Skeletal muscle satellite cell (primary cell): ENCODE results near the gene RSAD2. TPM values are rescaled to one million over a fixed set of nuclear protein-coding genes. Genes with fewer than 3 reads are reported as not detected.

ENCODE experiments used
- H3K27me3 ChIP-seq: 2 replicates; pipeline ENCODE4 v1.7.0; 2013; ENCODE audit warnings: low read length; ENCODE audit not compliant: control insufficient read depth, insufficient read depth
- H3K36me3 ChIP-seq: 2 replicates; pipeline ENCODE4 v1.7.0; 2013; ENCODE audit warnings: mild to moderate bottlenecking, control low read depth, low read length; ENCODE audit not compliant: insufficient read depth
- H3K4me1 ChIP-seq: 2 replicates; pipeline ENCODE4 v1.7.0; 2013; ENCODE audit warnings: low read length; ENCODE audit not compliant: control insufficient read depth, insufficient read depth
- H3K4me2 ChIP-seq: 2 replicates; pipeline ENCODE4 v1.7.0; 2013; ENCODE audit warnings: mild to moderate bottlenecking, low read length
- H3K4me3 ChIP-seq: 2 replicates; pipeline ENCODE4 v1.7.0; 2013; ENCODE audit warnings: low read length
- H3K9ac ChIP-seq: 2 replicates; pipeline ENCODE4 v1.7.0; 2013; ENCODE audit warnings: mild to moderate bottlenecking, low read depth, low read length, moderate library complexity
- H3K9me3 ChIP-seq: replicated peaks from 2 replicates; pipeline ENCODE4 v1.7.0; 2013; ENCODE audit warnings: mild to moderate bottlenecking, control low read depth, low read length
- total RNA-seq: library from RNA; depleted of rRNA; stranded (reverse); fragments of >200 nt; gene quantifications from 2 replicates; pipeline ENCODE4 v1.2.3, GENCODE V29; 2012; rRNA removed

Gene RSAD2
- 0.25 and 0.66 TPM in 2 replicates for total RNA-seq

DNA sequence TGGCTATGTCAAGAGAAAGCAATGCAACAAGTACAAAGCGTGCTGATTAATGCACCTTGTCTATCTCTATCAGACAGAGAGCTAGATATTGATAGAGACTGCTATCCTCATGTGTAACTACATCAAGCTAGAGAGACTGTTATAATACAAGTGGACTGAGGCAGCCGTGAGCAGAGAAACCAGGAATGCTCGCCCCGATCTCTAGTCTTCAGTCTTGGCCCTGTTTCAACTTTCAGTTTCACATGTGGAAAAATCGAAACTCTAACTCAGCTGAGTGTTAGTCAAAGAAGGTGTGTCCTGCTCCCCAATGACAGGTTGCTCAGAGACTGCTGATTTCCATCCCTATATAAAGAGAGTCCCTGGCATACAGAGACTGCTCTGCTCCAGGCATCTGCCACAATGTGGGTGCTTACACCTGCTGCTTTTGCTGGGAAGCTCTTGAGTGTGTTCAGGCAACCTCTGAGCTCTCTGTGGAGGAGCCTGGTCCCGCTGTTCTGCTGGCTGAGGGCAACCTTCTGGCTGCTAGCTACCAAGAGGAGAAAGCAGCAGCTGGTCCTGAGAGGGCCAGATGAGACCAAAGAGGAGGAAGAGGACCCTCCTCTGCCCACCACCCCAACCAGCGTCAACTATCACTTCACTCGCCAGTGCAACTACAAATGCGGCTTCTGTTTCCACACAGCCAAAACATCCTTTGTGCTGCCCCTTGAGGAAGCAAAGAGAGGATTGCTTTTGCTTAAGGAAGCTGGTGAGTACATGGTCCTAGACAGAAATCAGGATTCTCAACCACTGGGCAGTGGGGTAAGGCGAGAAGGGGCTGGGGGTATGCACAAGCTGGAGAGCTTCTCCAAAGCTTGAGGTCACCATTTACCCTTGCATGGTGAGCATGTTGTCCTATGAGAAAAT, at the start of gene RSAD2:
TSS of gene RSAD2 (plus strand) at position 376 of the 903 bp plus-strand sequence. CDS start at position 400, 24 bp downstream.
- Histone ChIP-seq H3K27me3 (peaks cover 22% of the 10 kb centered on the region), H3K4me3 (peak within 1 kb of the TSS; percentile 58), H3K9ac (no peak within 1 kb of the TSS), H3K4me1 (no peaks in the 10 kb centered on the region), H3K36me3 (no peaks in the 10 kb centered on the region), H3K9me3 (no peaks in the 10 kb centered on the region), H3K4me2 (peak within 1 kb of the TSS; percentile 67)

GRCh38 chr2:6828299-6828584, 49.3 kb upstream of the RSAD2 start:
- peaks cover 7% of the 10 kb centered on the region for H3K4me1 ChIP-seq
- H3K9ac ChIP-seq = no peak overlapping the region
- no peaks in the 10 kb centered on the region for H3K36me3 ChIP-seq
- no peaks in the 10 kb centered on the region for H3K27me3 ChIP-seq
- H3K4me3 ChIP-seq = no peak overlapping the region
- no peak overlapping the region for H3K4me2 ChIP-seq
- no peaks in the 10 kb centered on the region for H3K9me3 ChIP-seq

DNA sequence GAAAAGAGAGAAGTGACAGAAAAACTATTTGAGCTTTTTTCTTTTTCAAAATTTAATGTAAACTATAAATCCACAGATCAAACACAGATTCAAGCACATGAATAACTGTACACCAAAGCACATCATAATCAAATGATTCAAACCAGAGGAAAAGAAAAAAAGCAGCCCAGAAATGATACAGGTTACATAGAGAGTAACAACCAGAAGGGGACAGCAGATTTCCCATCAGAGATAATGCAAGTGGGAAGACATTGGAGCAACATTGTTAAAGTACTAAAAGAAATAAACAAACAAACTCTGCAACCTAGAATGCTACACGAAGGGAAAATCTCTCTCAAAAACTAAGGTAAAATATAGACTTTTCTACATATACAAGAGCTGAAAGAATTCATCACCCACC, 46.3 kb upstream of the RSAD2 start:
- Histone ChIP-seq H3K9me3 (no peaks in the 10 kb centered on the region), H3K4me2 (no peak overlapping the region), H3K9ac (no peak overlapping the region), H3K27me3 (no peaks in the 10 kb centered on the region), H3K4me3 (no peak overlapping the region), H3K4me1 (peaks cover 6% of the 10 kb centered on the region), H3K36me3 (no peaks in the 10 kb centered on the region)

- H3K4me2 ChIP-seq = no peak overlapping the region
- no peak overlapping the region for H3K4me3 ChIP-seq
- H3K27me3 ChIP-seq = no peaks in the 10 kb centered on the region
- H3K9me3 ChIP-seq = no peaks in the 10 kb centered on the region
- no peaks in the 10 kb centered on the region for H3K4me1 ChIP-seq
- no peaks in the 10 kb centered on the region for H3K36me3 ChIP-seq
- H3K9ac ChIP-seq = no peak overlapping the region
Measured at GRCh38 chr2:6832596-6833299, 44.8 kb upstream of the RSAD2 start.

GRCh38 chr2:6833300-6833604, 44.3 kb upstream of the RSAD2 start:
- H3K4me3 ChIP-seq = no peak overlapping the region
- H3K9me3 ChIP-seq = no peaks in the 10 kb centered on the region
- no peaks in the 10 kb centered on the region for H3K36me3 ChIP-seq
- no peaks in the 10 kb centered on the region for H3K4me1 ChIP-seq
- no peak overlapping the region for H3K4me2 ChIP-seq
- no peak overlapping the region for H3K9ac ChIP-seq
- no peaks in the 10 kb centered on the region for H3K27me3 ChIP-seq

DNA sequence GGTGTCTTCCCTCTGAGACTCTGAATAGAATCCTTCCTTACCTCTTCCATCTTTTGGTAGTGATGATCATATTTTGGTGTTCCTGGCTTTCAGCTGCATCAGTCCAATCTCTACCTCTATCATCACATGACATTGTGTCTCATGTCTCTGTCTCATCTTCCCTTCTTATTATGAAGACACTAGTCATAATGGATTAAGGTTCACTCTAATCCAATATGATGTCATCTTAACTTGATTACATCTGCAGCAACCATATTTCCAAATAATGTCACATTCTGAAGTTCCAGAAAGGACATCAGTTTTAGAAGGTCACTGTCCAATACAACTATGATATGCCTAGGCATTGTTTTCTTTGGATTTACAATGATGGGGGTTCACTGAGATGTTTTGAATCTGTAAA, 43.4 kb upstream of the RSAD2 start:
- Histone ChIP-seq H3K4me1 (no peaks in the 10 kb centered on the region), H3K9me3 (no peaks in the 10 kb centered on the region), H3K9ac (no peak overlapping the region), H3K4me2 (no peak overlapping the region), H3K36me3 (no peaks in the 10 kb centered on the region), H3K4me3 (no peak overlapping the region), H3K27me3 (no peaks in the 10 kb centered on the region)

DNA sequence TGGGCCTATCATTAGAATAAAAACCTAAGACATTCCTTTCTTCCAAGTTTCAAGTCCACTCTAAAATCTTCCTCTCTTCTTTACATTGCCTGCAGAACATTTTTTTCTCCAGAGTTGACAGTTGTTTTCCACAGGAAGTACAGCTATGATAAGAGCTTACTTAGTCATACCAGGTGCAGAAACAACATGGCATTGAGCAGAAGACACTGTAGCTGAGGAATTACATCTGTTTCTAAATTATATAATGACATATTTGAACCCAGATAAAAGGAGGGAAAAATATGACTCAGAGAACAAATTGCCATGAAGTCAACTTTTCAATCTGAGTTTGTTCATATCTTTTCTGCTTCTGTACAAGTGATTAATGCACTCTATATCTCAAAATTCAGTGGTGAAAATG, 42.1 kb upstream of the RSAD2 start:
- Histone ChIP-seq H3K27me3 (no peaks in the 10 kb centered on the region), H3K9me3 (no peaks in the 10 kb centered on the region), H3K4me1 (no peaks in the 10 kb centered on the region), H3K4me3 (no peak overlapping the region), H3K9ac (no peak overlapping the region), H3K36me3 (no peaks in the 10 kb centered on the region), H3K4me2 (no peak overlapping the region)

- Histone ChIP-seq H3K9ac (no peak overlapping the region), H3K4me2 (no peak overlapping the region), H3K9me3 (no peaks in the 10 kb centered on the region), H3K4me3 (no peak overlapping the region), H3K4me1 (no peaks in the 10 kb centered on the region), H3K27me3 (no peaks in the 10 kb centered on the region), H3K36me3 (no peaks in the 10 kb centered on the region)
Measured at GRCh38 chr2:6838673-6839319, 38.8 kb upstream of the RSAD2 start.

DNA sequence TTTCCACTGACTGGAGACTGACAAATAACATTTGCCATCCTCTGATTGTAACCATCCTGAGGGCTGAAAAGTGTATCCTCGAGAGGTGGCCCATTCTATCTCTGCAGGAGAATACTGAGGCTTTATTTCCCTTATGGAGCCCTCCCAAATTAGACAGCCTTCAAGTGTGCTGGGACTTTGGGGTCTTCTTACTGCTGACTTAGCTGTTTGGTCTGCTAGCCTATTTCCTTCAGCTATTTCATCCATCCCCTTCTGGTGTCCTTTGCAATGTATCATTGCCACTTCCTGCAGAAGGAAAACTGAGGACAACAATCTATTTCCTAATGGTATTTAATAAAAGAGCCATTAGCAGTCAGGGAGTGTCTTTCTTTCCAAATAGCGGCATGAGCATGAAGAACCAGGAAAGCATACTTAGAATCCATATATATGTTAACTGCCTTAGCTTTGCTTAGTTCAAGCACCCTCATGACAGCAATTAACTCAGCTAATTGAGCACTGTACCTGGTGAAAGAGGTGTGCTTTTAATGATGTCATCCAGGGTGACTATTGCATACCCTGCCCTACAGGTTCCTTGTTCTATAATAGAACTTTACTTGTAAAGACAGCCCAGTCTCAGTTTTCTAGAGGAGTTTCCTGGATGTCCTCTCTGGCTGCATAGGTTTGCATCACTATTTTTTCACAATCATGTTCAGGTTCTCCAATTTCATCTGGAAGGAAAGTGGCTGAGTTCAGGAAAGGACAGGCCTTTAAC, 35.9 kb upstream of the RSAD2 start:
- Histone ChIP-seq H3K4me3 (no peak overlapping the region), H3K9me3 (peaks cover 15% of the 10 kb centered on the region), H3K4me2 (no peak overlapping the region), H3K9ac (no peak overlapping the region), H3K36me3 (no peaks in the 10 kb centered on the region), H3K4me1 (no peaks in the 10 kb centered on the region), H3K27me3 (no peaks in the 10 kb centered on the region)

DNA sequence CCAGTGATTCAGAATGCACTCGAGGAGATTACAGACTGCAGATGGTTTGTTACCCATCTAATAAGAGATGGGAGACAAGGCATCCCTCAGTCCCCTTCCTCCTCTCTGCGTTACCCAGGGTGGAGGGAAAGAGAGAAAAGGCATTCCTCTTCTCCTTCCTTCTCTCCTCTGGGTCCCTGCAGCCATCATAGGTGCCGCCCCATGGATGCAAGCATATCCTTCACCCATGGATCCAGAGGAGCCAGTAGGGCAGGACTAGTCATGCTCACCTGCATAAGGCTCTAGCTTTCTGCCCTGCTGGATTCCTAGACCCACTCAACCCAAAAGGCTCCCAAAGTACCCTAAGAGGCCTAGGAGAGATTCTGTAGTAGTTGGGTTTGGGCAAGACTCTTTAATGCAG, 32.3 kb upstream of the RSAD2 start:
- Histone ChIP-seq H3K4me1 (no peaks in the 10 kb centered on the region), H3K36me3 (no peaks in the 10 kb centered on the region), H3K27me3 (no peaks in the 10 kb centered on the region), H3K9me3 (peaks cover 18% of the 10 kb centered on the region), H3K9ac (no peak overlapping the region), H3K4me2 (no peak overlapping the region), H3K4me3 (no peak overlapping the region)

- no peaks in the 10 kb centered on the region for H3K4me1 ChIP-seq
- H3K9ac ChIP-seq = no peak overlapping the region
- H3K36me3 ChIP-seq = no peaks in the 10 kb centered on the region
- peaks cover 18% of the 10 kb centered on the region for H3K9me3 ChIP-seq
- no peak overlapping the region for H3K4me2 ChIP-seq
- H3K27me3 ChIP-seq = no peaks in the 10 kb centered on the region
- H3K4me3 ChIP-seq = no peak overlapping the region
Measured at GRCh38 chr2:6845903-6846302, 31.7 kb upstream of the RSAD2 start.
